Measurements from ENCODE around the gene GOLGA8F.
"Not testable (repeated sequence)": the region's sequence is repeated elsewhere in the genome, so short reads cannot be mapped to it uniquely, and the experiment has no call there.

GOLGA8F gene

GRCh38 chr15:28378364-28378763 is at the start of gene GOLGA8F:
GOLGA8F (plus strand) TSS chr15:28378664; CDS start chr15:28378762, 98 bp downstream.
- not testable (repeated sequence) for DNase-seq (ENCODE audit: extremely low read depth, low read depth); H3K4me3 ChIP-seq (replicated peaks; ENCODE audit: low read depth, low read length)

DNA sequence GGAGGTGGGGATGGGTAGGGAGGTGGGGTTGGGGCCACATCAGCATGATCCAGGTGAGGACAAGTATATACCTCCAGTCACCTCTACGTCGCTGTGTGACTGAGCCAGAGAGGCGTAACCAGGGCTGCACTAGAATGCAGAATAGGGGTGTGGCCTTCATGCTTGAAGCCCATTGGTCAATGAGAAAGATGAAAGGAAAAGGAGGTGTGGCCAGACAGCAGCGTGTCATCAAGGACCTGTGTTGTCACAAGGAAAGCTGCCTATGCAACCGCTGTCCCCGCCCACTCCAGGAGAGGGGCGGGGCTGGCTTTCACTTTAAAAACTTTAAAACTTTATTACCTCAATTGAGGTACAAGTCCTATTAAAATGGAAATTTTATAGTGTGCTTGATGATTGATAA is 20.5 kb upstream of the GOLGA8F start, which contains the start of gene GOLGA6L24:
Gene GOLGA6L24 (minus strand): TSS at position 101 of the 400 bp plus-strand sequence. CDS start 61 bp downstream, at position 40.
- DNase-seq (ENCODE audit: extremely low read depth, low read depth); H3K4me3 ChIP-seq (replicated peaks; ENCODE audit: low read depth, low read length): not testable (repeated sequence)

DNA sequence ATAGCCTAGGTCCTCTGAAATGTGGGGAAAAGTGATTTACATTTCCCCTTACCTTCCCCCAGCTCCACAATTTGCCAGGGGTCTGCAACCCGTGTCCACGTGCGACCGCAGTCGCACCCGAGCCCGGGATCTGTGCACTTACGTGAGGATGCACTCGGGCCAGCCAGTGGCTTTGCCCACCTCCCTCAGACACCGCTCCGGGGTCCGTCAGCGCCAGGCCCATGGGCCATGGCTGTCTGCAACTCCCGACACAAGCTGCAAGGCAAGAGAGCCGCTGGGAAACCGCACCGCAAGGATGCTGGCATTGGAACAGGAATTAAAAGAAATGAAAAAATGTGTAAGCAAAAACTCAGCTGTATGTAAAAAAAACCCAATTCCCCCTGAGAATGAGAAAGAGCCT is 13.0 kb upstream of the GOLGA8F start:
- not testable (repeated sequence) for H3K4me3 ChIP-seq (replicated peaks; ENCODE audit: low read depth, low read length); DNase-seq (ENCODE audit: extremely low read depth, low read depth)

- H3K4me3 ChIP-seq (replicated peaks; ENCODE audit: low read depth, low read length); DNase-seq (ENCODE audit: extremely low read depth, low read depth): not testable (repeated sequence)
These were observed 1.6 kb downstream of the GOLGA8F start for GRCh38 chr15:28380053-28380452.

DNA sequence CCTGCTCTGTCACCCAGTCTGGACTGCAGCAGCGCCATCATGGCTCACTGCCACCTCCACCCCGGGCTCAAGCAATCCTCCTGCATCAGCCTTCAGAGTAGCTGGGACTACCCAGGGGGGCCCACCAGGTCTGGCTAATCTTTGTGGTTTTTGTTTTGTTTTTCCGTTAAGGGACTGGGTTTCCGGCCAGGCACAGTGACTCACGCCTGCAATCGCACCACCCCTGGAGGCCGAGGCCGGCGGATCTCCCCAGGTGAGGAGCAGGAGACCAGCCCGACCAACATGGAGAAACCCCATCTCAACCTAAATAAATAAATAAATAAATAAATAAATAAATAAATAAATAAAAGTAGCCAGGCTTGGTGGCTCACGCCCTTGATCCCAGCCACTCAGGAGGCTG is 17.6 kb downstream of the GOLGA8F start:
- not testable (repeated sequence) for DNase-seq (ENCODE audit: extremely low read depth, low read depth); H3K4me3 ChIP-seq (replicated peaks; ENCODE audit: low read depth, low read length)

- DNase-seq (ENCODE audit: extremely low read depth, low read depth); H3K4me3 ChIP-seq (replicated peaks; ENCODE audit: low read depth, low read length): not testable (repeated sequence)
These were observed 24.4 kb downstream of the GOLGA8F start for GRCh38 chr15:28402774-28403435.

- DNase-seq (ENCODE audit: extremely low read depth, low read depth); H3K4me3 ChIP-seq (replicated peaks; ENCODE audit: low read depth, low read length): not testable (repeated sequence)
These were observed 42.0 kb downstream of the GOLGA8F start for GRCh38 chr15:28420470-28420869.

DNA sequence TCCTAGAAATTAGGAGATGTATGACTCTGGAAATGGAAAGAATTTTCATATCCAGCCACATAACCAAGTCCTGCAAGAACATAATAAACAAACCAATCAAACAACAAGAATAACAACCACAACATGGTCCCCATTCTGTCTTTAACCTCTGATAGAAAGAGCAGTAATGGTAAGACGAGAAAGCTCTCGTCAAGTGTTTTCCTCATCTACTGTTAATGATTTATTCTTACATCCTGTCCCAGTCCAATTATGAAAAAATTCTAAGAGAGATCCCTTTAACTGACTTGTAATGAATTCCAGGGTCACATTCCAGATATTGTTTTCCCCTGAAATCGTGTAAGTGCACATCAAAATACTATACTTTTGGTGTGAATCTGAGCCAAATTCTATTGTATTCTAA is 57.1 kb downstream of the GOLGA8F start:
- not testable (repeated sequence) for DNase-seq (ENCODE audit: extremely low read depth, low read depth); H3K4me3 ChIP-seq (replicated peaks; ENCODE audit: low read depth, low read length)
